Uterus (tissue), 4 donors: ENCODE data around the gene NSUN3. TPM values are rescaled to one million over a fixed set of nuclear protein-coding genes. Genes with fewer than 3 reads are reported as not detected.

Experiments
- DNase-seq, 2 donors: peaks; one replicate each; pipeline ENCODE4 v3.0.0-alpha.2; 2019 to 2020
- H3K27ac ChIP-seq, 2 donors: fragments of 200-600 bp; sonication (generic); 1 replicate in 1 of 2; 2 replicates in 1 of 2; pipeline ENCODE4 v1.5.1; 2016 to 2018
- H3K27me3 ChIP-seq, 2 donors: fragments of 200-600 bp; sonication (generic); one replicate each; pipeline ENCODE4 v1.5.1; 2018 to 2019; ENCODE audit warnings: control low read depth in 1 of 2
- H3K36me3 ChIP-seq, 2 donors: fragments of 200-600 bp; sonication (generic); one replicate each; pipeline ENCODE4 v1.5.1; 2019; ENCODE audit warnings: control low read depth in 1 of 2
- H3K4me1 ChIP-seq, 2 donors: fragments of 200-600 bp; sonication (generic); one replicate each; pipeline ENCODE4 v1.5.1; 2018 to 2019; ENCODE audit warnings: control low read depth in 1 of 2
- H3K4me3 ChIP-seq, 2 donors: fragments of 200-600 bp; sonication (generic); 1 replicate in 1 of 2; 2 replicates in 1 of 2; pipeline ENCODE4 v1.5.1; 2018 to 2019; ENCODE audit warnings: mild to moderate bottlenecking in 1 of 2
- H3K9me3 ChIP-seq, 2 donors: fragments of 200-600 bp; sonication (generic); one replicate each; pipeline ENCODE4 v1.5.1; 2019; ENCODE audit warnings: control low read depth in 1 of 2
- POLR2A ChIP-seq, 2 donors: fragments of 450-650 bp; IDR thresholded peaks; one replicate each; pipeline ENCODE4 v1.6.1; 2016; ENCODE audit warnings: antibody characterized with exemption in 2 of 2, mild to moderate bottlenecking in 1 of 2, moderate library complexity in 1 of 2
- intact Hi-C: fragments of 100-400 bp; cut with DNase I; formaldehyde crosslinking; loops from one replicate; pipeline ENCODE4 v1.15.1; 2023; ENCODE audit warnings: low total_unique reads
- total RNA-seq, 4 donors: library from RNA; depleted of rRNA in 3 of 4; stranded (reverse); fragments of >200 nt in 3 of 4; gene quantifications; one replicate each; pipeline versions ENCODE4 v1.1.0 to v1.2.4, GENCODE V29; 2014 to 2023
- TF ChIP-seq, protein P1 (sequence below), 4 experiments: fragments of 200-600 bp in 2 of 4; fragments of 450-650 bp in 2 of 4; sonication (generic) in 2 of 4; IDR thresholded peaks; one replicate each; pipeline ENCODE4 v1.5.1; 2016 to 2019; ENCODE audit warnings: antibody characterized with exemption in 4 of 4, mild to moderate bottlenecking in 2 of 4, moderate library complexity in 1 of 4
- donor health status: DM: yes; HTN: yes; CAD: no.

The NSUN3 gene
- total RNA-seq, 4 donors from 2014 or later: 3.3 to 32.6 (median 11.3) TPM

DNA sequence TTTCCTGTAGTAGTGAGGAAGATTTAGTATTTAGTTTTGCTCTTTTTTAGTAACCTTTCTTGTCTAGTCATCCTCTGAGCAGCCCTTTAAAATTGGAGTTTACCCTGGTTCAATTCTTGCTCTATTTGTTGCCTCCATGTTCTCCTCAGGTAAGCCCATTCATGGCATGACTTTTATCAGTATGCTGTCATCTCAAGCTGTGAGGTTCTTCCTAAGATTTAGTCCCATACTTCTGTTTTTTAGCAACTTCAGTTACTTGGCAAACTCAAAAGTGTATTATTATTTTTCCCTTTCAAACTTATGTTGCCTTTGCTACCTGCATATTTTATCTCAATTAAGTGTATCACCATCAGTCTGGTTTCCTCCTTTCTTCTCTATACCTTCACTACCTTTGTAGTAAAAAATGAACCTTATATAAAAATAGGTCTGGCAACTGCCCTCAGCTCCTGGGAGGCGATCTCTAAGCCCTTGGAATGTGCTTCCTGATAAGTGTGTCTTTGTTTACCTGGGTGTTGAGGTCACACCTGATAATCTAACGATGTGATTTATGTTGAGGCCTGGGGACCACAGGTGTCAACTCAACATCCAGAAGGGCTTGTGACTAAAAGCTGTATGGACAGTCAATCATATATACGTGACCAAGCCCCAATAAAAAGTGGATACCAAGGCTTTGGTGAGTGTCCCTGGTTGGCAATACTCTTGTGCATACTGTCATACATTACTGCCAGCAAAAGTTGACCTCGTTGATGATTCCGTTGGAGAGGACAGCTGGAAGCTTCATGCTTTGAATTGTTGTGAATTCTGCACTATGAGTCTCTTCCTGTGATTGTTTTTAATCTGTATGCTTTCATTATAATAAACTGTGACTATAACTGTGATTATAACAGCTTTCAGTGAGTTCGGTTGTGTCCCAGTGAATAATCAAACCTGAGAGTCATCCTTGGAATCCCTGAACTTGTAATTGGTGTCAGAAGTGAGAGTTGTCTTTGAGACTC, 3.9 kb downstream of the NSUN3 start:
- no peaks in the 10 kb centered on the region for H3K27me3 ChIP-seq
- no peaks in the 10 kb centered on the region for H3K36me3 ChIP-seq
- TF ChIP-seq, protein P1, sequence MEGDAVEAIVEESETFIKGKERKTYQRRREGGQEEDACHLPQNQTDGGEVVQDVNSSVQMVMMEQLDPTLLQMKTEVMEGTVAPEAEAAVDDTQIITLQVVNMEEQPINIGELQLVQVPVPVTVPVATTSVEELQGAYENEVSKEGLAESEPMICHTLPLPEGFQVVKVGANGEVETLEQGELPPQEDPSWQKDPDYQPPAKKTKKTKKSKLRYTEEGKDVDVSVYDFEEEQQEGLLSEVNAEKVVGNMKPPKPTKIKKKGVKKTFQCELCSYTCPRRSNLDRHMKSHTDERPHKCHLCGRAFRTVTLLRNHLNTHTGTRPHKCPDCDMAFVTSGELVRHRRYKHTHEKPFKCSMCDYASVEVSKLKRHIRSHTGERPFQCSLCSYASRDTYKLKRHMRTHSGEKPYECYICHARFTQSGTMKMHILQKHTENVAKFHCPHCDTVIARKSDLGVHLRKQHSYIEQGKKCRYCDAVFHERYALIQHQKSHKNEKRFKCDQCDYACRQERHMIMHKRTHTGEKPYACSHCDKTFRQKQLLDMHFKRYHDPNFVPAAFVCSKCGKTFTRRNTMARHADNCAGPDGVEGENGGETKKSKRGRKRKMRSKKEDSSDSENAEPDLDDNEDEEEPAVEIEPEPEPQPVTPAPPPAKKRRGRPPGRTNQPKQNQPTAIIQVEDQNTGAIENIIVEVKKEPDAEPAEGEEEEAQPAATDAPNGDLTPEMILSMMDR (IDR thresholded peaks at IDR 0.05): no peak
- no peak for TF ChIP-seq POLR2A (IDR thresholded peaks at IDR 0.05)
- no peak overlapping the region for H3K27ac ChIP-seq
- intact Hi-C loops: no loop called here
- no peak for DNase-seq
- peaks cover 0 to 12% of the 10 kb centered on the region in 2 donors for H3K4me1 ChIP-seq
- H3K4me3 ChIP-seq: no peak overlapping the region
- no peaks in the 10 kb centered on the region for H3K9me3 ChIP-seq

DNA sequence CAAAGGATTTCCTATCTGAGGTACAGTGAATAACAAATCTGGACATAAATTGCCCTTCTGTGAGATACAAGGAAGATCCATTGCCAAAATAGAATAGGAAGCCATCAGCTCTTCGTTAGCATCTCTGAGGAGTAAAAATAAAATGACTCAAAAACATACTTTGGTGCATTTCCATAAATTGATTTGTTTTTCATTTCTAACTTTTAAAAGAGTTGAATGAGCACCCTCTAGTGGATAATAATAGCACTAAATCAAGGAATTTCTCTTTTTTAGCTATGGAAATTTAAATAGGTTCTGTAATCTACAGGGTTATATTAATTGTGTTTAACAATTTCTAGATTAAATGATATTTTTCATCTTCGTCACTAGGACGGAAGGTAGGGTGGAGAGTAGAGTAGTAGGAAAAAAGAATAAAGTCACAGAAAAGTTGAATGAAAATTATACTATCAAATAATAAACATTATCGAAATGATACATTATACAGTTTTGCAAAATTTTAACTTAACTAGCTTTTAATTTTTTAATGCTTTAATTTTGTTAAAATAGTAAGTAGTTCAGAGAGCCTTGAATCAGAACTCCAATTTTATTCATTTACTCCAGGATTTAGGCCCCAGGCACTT, 6.4 kb downstream of the NSUN3 start:
- Histone ChIP-seq H3K4me3 (no peak overlapping the region), H3K4me1 (peaks cover 0 to 9% of the 10 kb centered on the region in 2 donors), H3K9me3 (no peaks in the 10 kb centered on the region), H3K27ac (peak overlapping the region in 1 of 2 donors; percentile 12), H3K36me3 (no peaks in the 10 kb centered on the region), H3K27me3 (no peaks in the 10 kb centered on the region)
- no peak for TF ChIP-seq POLR2A (IDR thresholded peaks at IDR 0.05)
- TF ChIP-seq, protein P1 (IDR thresholded peaks at IDR 0.05): peak; percentile 39 to 60 (median 54)
- no peak for DNase-seq
- intact Hi-C loops: no loop called here

DNA sequence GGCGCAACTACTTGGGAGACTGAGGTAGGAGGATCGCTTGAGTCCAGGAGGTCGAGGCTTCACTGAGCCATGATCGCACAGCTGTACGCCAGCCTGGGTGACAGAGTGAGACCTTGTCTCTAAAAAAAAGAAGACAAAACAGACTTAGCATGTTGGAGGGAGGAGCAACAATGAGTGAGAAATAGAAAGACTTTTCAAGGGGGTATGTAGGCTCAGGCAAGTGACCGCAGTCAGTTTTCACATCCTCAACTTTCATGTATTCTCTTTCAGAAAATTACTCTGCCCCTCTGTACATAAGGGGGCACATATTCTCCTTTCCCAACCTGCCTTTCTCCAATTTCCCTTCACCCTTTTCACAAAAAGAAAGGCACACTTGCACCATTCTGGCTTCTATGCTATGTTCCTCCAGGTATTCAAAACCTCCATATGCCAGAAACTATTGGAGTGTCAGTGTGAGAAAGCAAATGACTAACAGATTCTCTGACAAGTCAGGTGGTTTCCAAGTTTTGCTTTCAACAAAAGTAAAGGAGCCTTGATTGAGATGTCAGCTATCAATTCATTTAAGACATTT, 7.6 kb downstream of the NSUN3 start:
- H3K9me3 ChIP-seq: no peaks in the 10 kb centered on the region
- H3K27ac ChIP-seq: no peak overlapping the region
- DNase-seq: no peak
- intact Hi-C loops: no loop called here
- TF ChIP-seq, protein P1 (IDR thresholded peaks at IDR 0.05): no peak
- no peak for TF ChIP-seq POLR2A (IDR thresholded peaks at IDR 0.05)
- H3K27me3 ChIP-seq: no peaks in the 10 kb centered on the region
- H3K4me1 ChIP-seq: no peaks in the 10 kb centered on the region
- H3K4me3 ChIP-seq: no peak overlapping the region
- no peaks in the 10 kb centered on the region for H3K36me3 ChIP-seq

DNA sequence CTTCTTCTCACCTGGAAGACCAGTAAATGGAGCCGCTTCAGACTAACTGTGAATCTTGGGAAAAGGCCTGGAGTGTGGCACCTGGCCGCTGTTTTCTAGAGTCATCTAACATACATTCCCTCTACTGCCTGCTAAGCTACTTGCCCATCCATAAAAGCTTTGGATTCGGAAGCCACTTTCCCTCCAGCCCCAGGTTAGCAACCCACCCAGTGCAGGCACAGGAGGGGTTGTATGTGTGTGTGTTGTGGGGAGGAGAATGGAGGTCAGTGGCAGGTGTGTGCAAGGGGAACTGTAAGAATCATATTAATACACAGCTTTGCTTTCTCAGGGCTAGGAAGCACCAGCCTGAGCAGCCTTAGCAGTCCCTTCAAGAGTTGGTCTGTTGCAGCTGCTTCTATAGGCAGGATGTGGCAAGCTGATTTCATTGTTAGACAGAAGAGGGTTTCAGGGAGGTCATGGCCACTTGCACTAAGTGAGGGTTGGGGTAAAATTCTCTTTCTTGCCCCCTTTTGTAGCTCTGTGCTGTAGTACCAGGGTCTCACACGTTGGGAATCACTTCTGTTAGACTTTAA, 8.9 kb downstream of the NSUN3 start:
- no peak for DNase-seq
- no peak overlapping the region for H3K27ac ChIP-seq
- intact Hi-C loops: no loop called here
- no peaks in the 10 kb centered on the region for H3K36me3 ChIP-seq
- no peaks in the 10 kb centered on the region for H3K4me1 ChIP-seq
- TF ChIP-seq, protein P1 (IDR thresholded peaks at IDR 0.05): no peak
- TF ChIP-seq POLR2A (IDR thresholded peaks at IDR 0.05): no peak
- H3K27me3 ChIP-seq: no peaks in the 10 kb centered on the region
- no peaks in the 10 kb centered on the region for H3K9me3 ChIP-seq
- H3K4me3 ChIP-seq: no peak overlapping the region
